MCF 10A (cell line): ENCODE data around the gene RAPH1. TPM values are rescaled to one million over a fixed set of nuclear protein-coding genes. Genes with fewer than 3 reads are reported as not detected.

Experiments
- BruUV-seq: library from RNA; stranded (reverse); fragments of 400-500 nt; replicated peaks from 2 replicates; lab custom pipeline; 2021; lab: Mats Ljungman, UMichigan
- CTCF ChIA-PET: fragments of 300-600 bp; sonication (Branson Sonifier 250); formaldehyde crosslinking; extraction: SDS; loops from one replicate; lab custom pipeline; 2021; ENCODE audit warnings: antibody characterized with exemption, inconsistent platforms; lab: Yijun Ruan, JAX
- POLR2A ChIA-PET: fragments of 300-600, 350-650 bp; sonication (Branson Sonifier 250); formaldehyde crosslinking; extraction: SDS; loops from one replicate; lab custom pipeline; 2020; ENCODE audit warnings: antibody characterized with exemption, inconsistent platforms; lab: Yijun Ruan, JAX
- DNase-seq: peaks from one replicate; pipeline ENCODE4 v3.0.0-alpha.2; 2018; ENCODE audit not compliant: unreplicated experiment
- H3K27ac Mint-ChIP-seq: one replicate; pipeline ENCODE4 v1.8.0; 2022; ENCODE audit warnings: mild to moderate bottlenecking, low read depth, mixed read lengths; ENCODE audit not compliant: unreplicated experiment
- H3K27me3 Mint-ChIP-seq: one replicate; pipeline ENCODE4 v1.8.0; 2022; ENCODE audit warnings: mixed read lengths; ENCODE audit not compliant: insufficient read depth, unreplicated experiment
- H3K36me3 Mint-ChIP-seq: one replicate; pipeline ENCODE4 v1.8.0; 2022; ENCODE audit warnings: mild to moderate bottlenecking, moderate library complexity, mixed read lengths; ENCODE audit not compliant: insufficient read depth, unreplicated experiment
- H3K4me1 Mint-ChIP-seq: one replicate; pipeline ENCODE4 v1.8.0; 2022; ENCODE audit warnings: mixed read lengths; ENCODE audit not compliant: insufficient read depth, unreplicated experiment
- H3K4me3 Mint-ChIP-seq: one replicate; pipeline ENCODE4 v1.8.0; 2022; ENCODE audit warnings: mild to moderate bottlenecking, moderate library complexity, mixed read lengths; ENCODE audit not compliant: unreplicated experiment
- H3K9me3 Mint-ChIP-seq: one replicate; pipeline ENCODE4 v1.8.0; 2022; ENCODE audit warnings: mixed read lengths; ENCODE audit not compliant: unreplicated experiment
- intact Hi-C: fragments of 100-400 bp; cut with micrococcal nuclease; formaldehyde crosslinking; loops from 2 replicates; pipeline ENCODE4 v1.14.1; 2022
- total RNA-seq: library from RNA; stranded (reverse); gene quantifications from 2 replicates; pipeline ENCODE4 v1.2.3, GENCODE V29; 2022
- TF ChIP-seq, protein P1 (sequence below): fragments of 200-600 bp; IDR thresholded peaks from one replicate; pipeline ENCODE4 v1.8.0; 2022; ENCODE audit warnings: antibody characterized with exemption, mild to moderate bottlenecking; ENCODE audit not compliant: unreplicated experiment

Gene RAPH1
- total RNA-seq, 1 experiment from 2014 or later, result 79.8 TPM

DNA sequence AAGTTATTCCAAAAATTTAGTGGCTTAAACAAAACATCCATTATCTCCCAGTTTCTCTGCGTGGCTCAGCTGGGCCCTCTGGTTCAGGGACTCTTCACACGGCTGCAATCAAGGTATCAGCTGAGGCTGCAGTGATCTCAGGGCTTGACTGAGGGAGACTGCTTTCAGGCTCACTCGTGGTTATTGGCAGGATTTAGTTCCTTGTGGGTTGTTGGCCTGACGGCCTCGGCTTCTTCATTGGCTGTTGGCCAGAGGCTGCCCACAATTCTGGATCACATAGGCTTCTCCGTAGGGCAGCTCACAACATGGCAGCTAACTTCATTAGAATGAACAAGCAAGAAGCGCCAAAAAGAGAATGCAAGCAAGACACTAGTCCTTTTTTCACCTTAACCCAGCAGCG is 116.8 kb downstream of the RAPH1 start:
- Mint-ChIP-seq H3K4me3 (no peak overlapping the region), H3K36me3 (peaks cover 36% of the 10 kb centered on the region), H3K4me1 (no peaks in the 10 kb centered on the region), H3K9me3 (no peaks in the 10 kb centered on the region), H3K27me3 (no peaks in the 10 kb centered on the region), H3K27ac (no peak overlapping the region)
- ChIA-PET POLR2A (interaction anchor here (0.5 to 0.9 kb wide), 2 partner anchors 13 to 17 kb away, joined by 3 to 5 read pairs; no protein-coding TSS in a partner anchor), CTCF (interaction anchor here (0.6 kb wide), 1 partner anchor 357 kb away, joined by 3 read pairs; no protein-coding TSS in a partner anchor)
- intact Hi-C loops, result no loop called here
- no peak for DNase-seq
- TF ChIP-seq, protein P1, sequence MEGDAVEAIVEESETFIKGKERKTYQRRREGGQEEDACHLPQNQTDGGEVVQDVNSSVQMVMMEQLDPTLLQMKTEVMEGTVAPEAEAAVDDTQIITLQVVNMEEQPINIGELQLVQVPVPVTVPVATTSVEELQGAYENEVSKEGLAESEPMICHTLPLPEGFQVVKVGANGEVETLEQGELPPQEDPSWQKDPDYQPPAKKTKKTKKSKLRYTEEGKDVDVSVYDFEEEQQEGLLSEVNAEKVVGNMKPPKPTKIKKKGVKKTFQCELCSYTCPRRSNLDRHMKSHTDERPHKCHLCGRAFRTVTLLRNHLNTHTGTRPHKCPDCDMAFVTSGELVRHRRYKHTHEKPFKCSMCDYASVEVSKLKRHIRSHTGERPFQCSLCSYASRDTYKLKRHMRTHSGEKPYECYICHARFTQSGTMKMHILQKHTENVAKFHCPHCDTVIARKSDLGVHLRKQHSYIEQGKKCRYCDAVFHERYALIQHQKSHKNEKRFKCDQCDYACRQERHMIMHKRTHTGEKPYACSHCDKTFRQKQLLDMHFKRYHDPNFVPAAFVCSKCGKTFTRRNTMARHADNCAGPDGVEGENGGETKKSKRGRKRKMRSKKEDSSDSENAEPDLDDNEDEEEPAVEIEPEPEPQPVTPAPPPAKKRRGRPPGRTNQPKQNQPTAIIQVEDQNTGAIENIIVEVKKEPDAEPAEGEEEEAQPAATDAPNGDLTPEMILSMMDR, result no peak
- BruUV-seq, result no TSS peak

DNA sequence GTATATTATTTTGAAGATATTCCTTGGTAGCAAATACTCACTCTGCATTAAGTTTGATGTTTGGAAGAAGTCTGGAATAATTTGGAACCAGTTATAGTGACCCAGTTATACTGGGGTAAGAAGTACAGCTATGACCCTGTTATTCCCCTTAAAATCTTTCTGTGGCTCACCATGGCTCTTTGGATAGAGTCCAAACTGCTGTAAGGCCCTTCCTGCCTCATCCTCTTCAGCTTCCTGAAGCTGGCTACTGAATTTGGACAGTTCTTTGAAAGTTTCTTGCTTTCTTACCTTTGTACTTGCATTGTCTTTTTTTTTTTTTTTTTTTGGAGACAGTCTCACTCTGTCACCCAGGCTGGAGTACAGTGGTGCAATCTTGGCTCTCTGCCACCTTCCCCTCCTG is 121.3 kb downstream of the RAPH1 start:
- H3K27ac Mint-ChIP-seq, result no peak overlapping the region
- H3K4me3 Mint-ChIP-seq, result no peak overlapping the region
- POLR2A ChIA-PET, result interaction anchor here (1.3 kb wide), 1 partner anchor 20 kb away, joined by 4 read pairs; no protein-coding TSS in a partner anchor

GRCh38 chr2:203412546-203413331 is 122.4 kb downstream of the RAPH1 start:
- Mint-ChIP-seq H3K27me3 (no peaks in the 10 kb centered on the region), H3K4me3 (no peak overlapping the region), H3K4me1 (peaks cover 8% of the 10 kb centered on the region), H3K9me3 (no peaks in the 10 kb centered on the region), H3K36me3 (peaks cover 35% of the 10 kb centered on the region), H3K27ac (no peak overlapping the region)
- DNase-seq, result peak; percentile 21
- intact Hi-C loops, result no loop called here
- TF ChIP-seq, protein P1, result no peak
- ChIA-PET POLR2A (interaction anchor here (1.3 kb wide), 1 partner anchor 21 kb away, joined by 4 read pairs; no protein-coding TSS in a partner anchor), CTCF (no interaction called here)
- BruUV-seq, result no TSS peak

More for the DNA sequence above, 121.3 kb downstream of the RAPH1 start:
- H3K36me3 Mint-ChIP-seq, result peaks cover 36% of the 10 kb centered on the region
- H3K4me1 Mint-ChIP-seq, result peaks cover 8% of the 10 kb centered on the region
- no TSS peak for BruUV-seq
- CTCF ChIA-PET, result no interaction called here
- TF ChIP-seq, protein P1, result no peak
- intact Hi-C loops, result no loop called here
- DNase-seq, result no peak
- no peaks in the 10 kb centered on the region for H3K9me3 Mint-ChIP-seq
- no peaks in the 10 kb centered on the region for H3K27me3 Mint-ChIP-seq

DNA sequence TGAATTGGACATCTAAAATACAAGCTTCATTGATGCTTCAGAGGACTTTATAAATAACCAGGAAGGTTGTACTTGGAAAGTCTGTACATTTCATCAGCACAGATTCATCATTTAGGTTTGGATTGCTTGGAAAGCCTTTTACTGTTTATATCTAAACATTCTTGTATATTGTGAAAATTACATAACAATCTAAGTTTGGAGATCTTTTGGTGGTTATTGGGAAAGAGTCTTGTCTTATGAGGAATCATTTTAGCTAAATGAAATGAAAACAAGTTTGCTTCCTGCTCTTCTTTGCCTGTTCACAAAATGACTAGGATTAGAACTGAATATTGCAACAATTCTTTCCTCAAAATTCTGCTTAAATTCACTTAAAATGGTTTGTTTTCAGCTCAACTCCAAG is 127.6 kb downstream of the RAPH1 start:
- intact Hi-C loops, result no loop called here
- CTCF ChIA-PET, result interaction anchor here (1.1 kb wide), 1 partner anchor 46 kb away, joined by 4 read pairs; no protein-coding TSS in a partner anchor

More for the DNA sequence above, 127.6 kb downstream of the RAPH1 start:
- H3K27me3 Mint-ChIP-seq, result no peaks in the 10 kb centered on the region
- H3K27ac Mint-ChIP-seq, result no peak overlapping the region
- no peak overlapping the region for H3K4me3 Mint-ChIP-seq
- TF ChIP-seq, protein P1, result no peak
- DNase-seq, result no peak
- H3K4me1 Mint-ChIP-seq, result peaks cover 5% of the 10 kb centered on the region
- H3K36me3 Mint-ChIP-seq, result peaks cover 62% of the 10 kb centered on the region
- BruUV-seq, result no TSS peak
- POLR2A ChIA-PET, result no interaction called here
- H3K9me3 Mint-ChIP-seq, result no peaks in the 10 kb centered on the region
